WTC11 (cell line): ENCODE results near the gene COQ6. TPM values are rescaled to one million over a fixed set of nuclear protein-coding genes. Genes with fewer than 3 reads are reported as not detected.
"Not testable (repeated sequence)": the region's sequence is repeated elsewhere in the genome, so short reads cannot be mapped to it uniquely, and the experiment has no call there.

Experiments used
- ATAC-seq: fragments of 200-7000 bp; cut with Tn5 transposase; 2 replicates; pipeline ENCODE4 v1.10.0; 2021; ENCODE audit warnings: mild to moderate bottlenecking, moderate library complexity
- CTCF ChIA-PET: fragments of 300-600 bp; sonication (Branson Sonifier 250); formaldehyde crosslinking; loops from one replicate; lab custom pipeline; 2021; ENCODE audit warnings: antibody characterized with exemption; lab: Charles Lee
- POLR2A ChIA-PET: fragments of 350-600 bp; sonication (Branson Sonifier 250); formaldehyde crosslinking; loops from one replicate; lab custom pipeline; 2021; ENCODE audit warnings: antibody characterized with exemption; lab: Charles Lee
- DNase-seq: peaks from one replicate; pipeline ENCODE4 v3.0.0; 2021; ENCODE audit warnings: low spot score
- H3K27ac Mint-ChIP-seq: 2 replicates; pipeline ENCODE4 v1.8.0; 2021; ENCODE audit warnings: mixed read lengths
- H3K27me3 Mint-ChIP-seq: 2 replicates; pipeline ENCODE4 v1.8.0; 2021; ENCODE audit warnings: low read depth, mild to moderate bottlenecking, moderate library complexity, mixed read lengths
- H3K36me3 Mint-ChIP-seq: 2 replicates; pipeline ENCODE4 v1.8.0; 2021; ENCODE audit warnings: mixed read lengths
- H3K4me1 Mint-ChIP-seq: 2 replicates; pipeline ENCODE4 v1.8.0; 2022; ENCODE audit warnings: mixed read lengths
- H3K4me3 Mint-ChIP-seq: 2 replicates; pipeline ENCODE4 v1.8.0; 2021; ENCODE audit warnings: mild to moderate bottlenecking, moderate library complexity, mixed read lengths
- H3K9me3 Mint-ChIP-seq: 2 replicates; pipeline ENCODE4 v1.8.0; 2021; ENCODE audit warnings: mixed read lengths
- ATF1 ChIP-seq: sonication (generic); formaldehyde crosslinking; IDR thresholded peaks from 2 replicates; pipeline ENCODE4 v1.8.1; 2023; ENCODE audit warnings: mild to moderate bottlenecking, moderate library complexity, missing genetic modification reagents
- E2F5 ChIP-seq: sonication (generic); formaldehyde crosslinking; IDR thresholded peaks from 2 replicates; pipeline ENCODE4 v1.8.1; 2022; ENCODE audit warnings: mild to moderate bottlenecking, moderate library complexity, missing genetic modification reagents
- ERG ChIP-seq: fragments of 250-450 bp; sonication (Bioruptor Pico); IDR thresholded peaks from 2 replicates; pipeline ENCODE4 v1.8.0; 2021; ENCODE audit warnings: mild to moderate bottlenecking
- FOXJ3 ChIP-seq: sonication (generic); formaldehyde crosslinking; IDR thresholded peaks from 2 replicates; pipeline ENCODE4 v1.9.0; 2021; ENCODE audit warnings: missing genetic modification reagents, mild to moderate bottlenecking, borderline replicate concordance
- JUN ChIP-seq: sonication (generic); formaldehyde crosslinking; IDR thresholded peaks from 2 replicates; pipeline ENCODE4 v1.8.0; 2023; ENCODE audit warnings: mild to moderate bottlenecking, missing genetic modification reagents
- NFATC4 ChIP-seq: fragments of 250-450 bp; sonication (Bioruptor Pico); IDR thresholded peaks from 2 replicates; pipeline ENCODE4 v1.9.0; 2021; ENCODE audit warnings: mild to moderate bottlenecking
- NFYB ChIP-seq: sonication (generic); formaldehyde crosslinking; conservative IDR thresholded peaks from 2 replicates; pipeline ENCODE4 v1.8.0; 2022; ENCODE audit warnings: low read depth, missing genetic modification reagents
- OVOL2 ChIP-seq: fragments of 250-450 bp; sonication (Bioruptor Pico); IDR thresholded peaks from 2 replicates; pipeline ENCODE4 v1.9.0; 2021; ENCODE audit warnings: mild to moderate bottlenecking, borderline replicate concordance
- TP53 ChIP-seq: sonication (generic); formaldehyde crosslinking; IDR thresholded peaks from 2 replicates; pipeline ENCODE4 v1.8.1; 2023; ENCODE audit warnings: mild to moderate bottlenecking, missing genetic modification reagents
- ZNF317 ChIP-seq: sonication (generic); formaldehyde crosslinking; IDR thresholded peaks from 2 replicates; pipeline ENCODE4 v1.8.1; 2023; ENCODE audit warnings: low read depth, mild to moderate bottlenecking, moderate library complexity, missing genetic modification reagents, borderline replicate concordance
- ZNF532 ChIP-seq: fragments of 250-450 bp; sonication (Bioruptor Pico); IDR thresholded peaks from 2 replicates; pipeline ENCODE4 v1.9.0; 2021; ENCODE audit warnings: mild to moderate bottlenecking, borderline replicate concordance
- ZNF671 ChIP-seq: fragments of 250-450 bp; sonication (Bioruptor Pico); IDR thresholded peaks from 2 replicates; pipeline ENCODE4 v1.8.0; 2021; ENCODE audit warnings: mild to moderate bottlenecking
- total RNA-seq: library from RNA; stranded (reverse); gene quantifications from 3 replicates; pipeline ENCODE4 v1.2.3, GENCODE V29; 2021
- TF ChIP-seq, protein P1 (sequence below): sonication (generic); formaldehyde crosslinking; IDR thresholded peaks from 2 replicates; pipeline ENCODE4 v1.8.1; 2022; ENCODE audit warnings: missing genetic modification reagents, borderline replicate concordance
- TF ChIP-seq, protein P2 (sequence below): sonication (generic); formaldehyde crosslinking; IDR thresholded peaks from 2 replicates; pipeline ENCODE4 v1.8.1; 2022; ENCODE audit warnings: mild to moderate bottlenecking, missing genetic modification reagents, moderate library complexity, borderline replicate concordance

Gene COQ6
- total RNA-seq, 1 experiment from 2014 or later = 10.4 TPM

- TF ChIP-seq ZNF532 (CRISPR knock-in tag) = no peak
- no peak for TF ChIP-seq NFYB (CRISPR knock-in tag)
- no peak for TF ChIP-seq ZNF317 (CRISPR knock-in tag)
- no peak for TF ChIP-seq ATF1 (CRISPR knock-in tag)
- no peak for TF ChIP-seq FOXJ3
- TF ChIP-seq NFATC4 = no peak
- no peak for TF ChIP-seq OVOL2 (CRISPR knock-in tag)
Measured at GRCh38 chr14:73997944-73998447, 47.9 kb downstream of the COQ6 start (continued).

DNA sequence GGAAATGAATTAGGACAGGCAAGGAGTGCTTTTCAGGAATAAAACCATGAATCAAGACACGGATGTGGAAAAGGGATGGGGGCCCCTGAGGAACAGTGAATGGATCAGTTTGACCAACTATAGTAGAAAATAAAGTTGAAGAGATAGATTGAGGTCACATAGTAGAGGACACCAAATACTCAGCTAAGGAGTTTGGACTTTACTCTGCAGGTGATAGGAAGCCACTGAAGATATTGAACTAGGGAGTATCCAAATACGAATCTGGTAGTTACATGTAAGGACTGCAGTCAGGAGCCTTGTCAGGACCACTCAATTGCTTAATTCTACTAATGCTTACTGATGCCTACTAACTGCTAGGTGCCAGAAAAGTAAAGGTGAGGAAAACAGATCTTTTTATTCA lies 48.6 kb downstream of the COQ6 start:
- ATAC-seq (no peak), DNase-seq (no peak)
- ChIA-PET POLR2A (no interaction called here), CTCF (no interaction called here)
- no peaks in the 10 kb centered on the region for H3K4me1 Mint-ChIP-seq
- no peaks in the 10 kb centered on the region for H3K36me3 Mint-ChIP-seq
- no peaks in the 10 kb centered on the region for H3K27me3 Mint-ChIP-seq
- no peak overlapping the region for H3K27ac Mint-ChIP-seq
- H3K4me3 Mint-ChIP-seq = no peak overlapping the region
- no peaks in the 10 kb centered on the region for H3K9me3 Mint-ChIP-seq
- TF ChIP-seq, protein P1, sequence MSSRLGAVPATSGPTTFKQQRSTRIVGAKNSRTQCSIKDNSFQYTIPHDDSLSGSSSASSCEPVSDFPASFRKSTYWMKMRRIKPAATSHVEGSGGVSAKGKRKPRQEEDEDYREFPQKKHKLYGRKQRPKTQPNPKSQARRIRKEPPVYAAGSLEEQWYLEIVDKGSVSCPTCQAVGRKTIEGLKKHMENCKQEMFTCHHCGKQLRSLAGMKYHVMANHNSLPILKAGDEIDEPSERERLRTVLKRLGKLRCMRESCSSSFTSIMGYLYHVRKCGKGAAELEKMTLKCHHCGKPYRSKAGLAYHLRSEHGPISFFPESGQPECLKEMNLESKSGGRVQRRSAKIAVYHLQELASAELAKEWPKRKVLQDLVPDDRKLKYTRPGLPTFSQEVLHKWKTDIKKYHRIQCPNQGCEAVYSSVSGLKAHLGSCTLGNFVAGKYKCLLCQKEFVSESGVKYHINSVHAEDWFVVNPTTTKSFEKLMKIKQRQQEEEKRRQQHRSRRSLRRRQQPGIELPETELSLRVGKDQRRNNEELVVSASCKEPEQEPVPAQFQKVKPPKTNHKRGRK (CRISPR knock-in tag) = no peak

DNA sequence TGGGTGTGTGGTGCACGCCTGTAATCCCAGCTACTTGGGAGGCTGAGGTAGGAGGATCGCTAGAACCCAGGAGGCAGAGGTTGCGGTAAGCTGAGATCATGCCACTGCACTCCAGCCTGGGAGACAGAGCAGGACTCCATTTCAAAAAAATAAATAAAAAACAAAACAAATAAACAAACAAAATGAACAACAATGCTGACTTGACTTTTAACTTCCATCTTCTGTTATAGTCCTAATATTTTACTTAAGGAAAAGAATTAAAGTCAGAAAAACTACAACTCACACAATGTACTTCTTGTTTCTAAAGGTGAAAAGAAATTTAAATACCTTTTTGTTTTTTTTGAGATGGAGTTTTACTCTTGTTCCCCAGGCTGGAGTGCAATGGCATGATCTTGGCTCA lies 55.6 kb downstream of the COQ6 start:
- POLR2A ChIA-PET = interaction anchor here (0.7 kb wide), 1 partner anchor 917 kb away, joined by 6 read pairs; no protein-coding TSS in a partner anchor
- ATAC-seq, CTCF ChIA-PET, H3K27ac Mint-ChIP-seq, H3K4me1 Mint-ChIP-seq, H3K9me3 Mint-ChIP-seq, H3K4me3 Mint-ChIP-seq, H3K27me3 Mint-ChIP-seq, DNase-seq: not testable (repeated sequence)
- peaks cover 15% of the 10 kb centered on the region for H3K36me3 Mint-ChIP-seq

DNA sequence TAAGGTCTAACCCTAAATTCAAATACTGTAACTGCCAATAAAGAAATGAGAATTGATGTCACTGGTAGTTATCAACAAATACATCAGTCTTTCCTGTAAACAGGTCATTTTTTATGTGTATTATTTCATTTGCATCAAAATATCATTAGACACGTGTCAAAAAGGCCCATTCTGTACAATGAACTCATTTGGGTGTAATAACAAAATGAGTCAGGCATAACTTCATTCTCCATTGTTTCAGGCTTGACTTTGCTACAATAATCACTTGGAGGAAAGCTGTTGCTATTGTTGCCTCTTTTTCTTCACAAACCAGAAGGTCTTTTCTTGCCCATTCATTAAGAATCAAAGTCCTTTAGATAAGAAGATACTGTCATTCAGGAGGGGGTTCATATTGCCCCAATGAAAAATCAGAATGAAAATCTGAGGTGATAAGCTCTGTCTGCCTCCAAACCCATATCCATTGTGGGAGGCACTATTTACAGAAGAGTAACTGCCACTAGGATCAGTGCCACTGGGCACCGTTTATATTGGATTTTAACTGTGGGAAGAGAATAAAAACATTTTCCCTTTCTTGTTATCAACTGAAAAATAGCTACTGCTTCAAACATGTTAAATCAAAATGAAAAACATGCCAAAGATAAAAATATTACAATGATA lies 58.9 kb downstream of the COQ6 start:
- Mint-ChIP-seq H3K4me1 (no peaks in the 10 kb centered on the region), H3K36me3 (peaks cover 15% of the 10 kb centered on the region), H3K4me3 (no peak overlapping the region), H3K9me3 (no peaks in the 10 kb centered on the region), H3K27ac (no peak overlapping the region), H3K27me3 (no peaks in the 10 kb centered on the region)
- ATAC-seq (no peak), DNase-seq (no peak)
- POLR2A ChIA-PET = no interaction called here
- CTCF ChIA-PET = no interaction called here
- TF ChIP-seq E2F5 (no peak), ZNF671 (CRISPR knock-in tag) (no peak), TP53 (CRISPR knock-in tag) (no peak), ERG (no peak), JUN (no peak)
- TF ChIP-seq, protein P2, sequence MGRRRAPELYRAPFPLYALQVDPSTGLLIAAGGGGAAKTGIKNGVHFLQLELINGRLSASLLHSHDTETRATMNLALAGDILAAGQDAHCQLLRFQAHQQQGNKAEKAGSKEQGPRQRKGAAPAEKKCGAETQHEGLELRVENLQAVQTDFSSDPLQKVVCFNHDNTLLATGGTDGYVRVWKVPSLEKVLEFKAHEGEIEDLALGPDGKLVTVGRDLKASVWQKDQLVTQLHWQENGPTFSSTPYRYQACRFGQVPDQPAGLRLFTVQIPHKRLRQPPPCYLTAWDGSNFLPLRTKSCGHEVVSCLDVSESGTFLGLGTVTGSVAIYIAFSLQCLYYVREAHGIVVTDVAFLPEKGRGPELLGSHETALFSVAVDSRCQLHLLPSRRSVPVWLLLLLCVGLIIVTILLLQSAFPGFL = no peak
